ENCODE results near the gene VPS11.
A peak's percentile ranks its signal among the peaks of the same experiment; 100 is the strongest.

Gene VPS11

GRCh38 chr11:119048644-119049043 lies 19.0 kb upstream of the VPS11 start:
- no peak for TF ChIP-seq CTCF (IDR thresholded peaks at IDR 0.05; ENCODE audit: low read length, missing control alignments)
- no peak overlapping the region for H3K4me3 ChIP-seq (replicated peaks; ENCODE audit: low read depth, low read length)

GRCh38 chr11:119049081-119049480 lies 18.5 kb upstream of the VPS11 start:
- no peak for DNase-seq (ENCODE audit: low read depth)
- no peak overlapping the region for H3K4me3 ChIP-seq (replicated peaks; ENCODE audit: low read depth, low read length)
- no peak for TF ChIP-seq CTCF (IDR thresholded peaks at IDR 0.05; ENCODE audit: low read length, missing control alignments)

More at GRCh38 chr11:119048644-119049043, 19.0 kb upstream of the VPS11 start:
- DNase-seq (ENCODE audit: low read depth), result no peak

- no peak for DNase-seq (ENCODE audit: low read depth)
- H3K4me3 ChIP-seq (replicated peaks; ENCODE audit: low read depth, low read length), result no peak overlapping the region
- TF ChIP-seq CTCF (IDR thresholded peaks at IDR 0.05; ENCODE audit: low read length, missing control alignments), result no peak
These were observed 16.0 kb upstream of the VPS11 start for GRCh38 chr11:119051440-119052162.

GRCh38 chr11:119052163-119052814 lies 15.3 kb upstream of the VPS11 start:
- TF ChIP-seq CTCF (IDR thresholded peaks at IDR 0.05; ENCODE audit: low read length, missing control alignments), result no peak
- DNase-seq (ENCODE audit: low read depth), result no peak
- no peak overlapping the region for H3K4me3 ChIP-seq (replicated peaks; ENCODE audit: low read depth, low read length)

GRCh38 chr11:119054418-119054817 lies 13.2 kb upstream of the VPS11 start:
- TF ChIP-seq CTCF (IDR thresholded peaks at IDR 0.05; ENCODE audit: low read length, missing control alignments), result no peak

GRCh38 chr11:119055901-119056300 lies 11.7 kb upstream of the VPS11 start:
- TF ChIP-seq CTCF (IDR thresholded peaks at IDR 0.05; ENCODE audit: low read length, missing control alignments), result peak; percentile 18
- DNase-seq (ENCODE audit: low read depth), result peak; percentile 38
- peak overlapping the region; percentile 79 for H3K4me3 ChIP-seq (replicated peaks; ENCODE audit: low read depth, low read length)

More at GRCh38 chr11:119054418-119054817, 13.2 kb upstream of the VPS11 start:
- DNase-seq (ENCODE audit: low read depth), result no peak
- no peak overlapping the region for H3K4me3 ChIP-seq (replicated peaks; ENCODE audit: low read depth, low read length)

Data from fibroblast of pulmonary artery (primary cell).